AG04450 (cell line): ENCODE measurements around the gene CRYBG3. TPM values are rescaled to one million over a fixed set of nuclear protein-coding genes. Genes with fewer than 3 reads are reported as not detected.

Experiments
- CTCF ChIA-PET: fragments of 300-600, 350-600 bp; formaldehyde crosslinking; extraction: SDS; loops from one replicate; lab custom pipeline; 2022; ENCODE audit warnings: antibody characterized with exemption, inconsistent platforms; lab: Charles Lee
- POLR2A ChIA-PET: fragments of 350-600 bp; formaldehyde crosslinking; extraction: SDS; loops from one replicate; lab custom pipeline; 2021; ENCODE audit warnings: antibody characterized with exemption, inconsistent platforms; lab: Yijun Ruan, JAX
- DNase-seq: peaks from one replicate; pipeline ENCODE4 v3.0.0-alpha.2; 2011; ENCODE audit warnings: low read depth, low spot score
- H3K27ac ChIP-seq: one replicate; pipeline ENCODE4 v1.5.1; 2012; ENCODE audit warnings: low read depth, low read length, control low read depth
- H3K27me3 ChIP-seq: one replicate; pipeline ENCODE4 v1.6.0; 2012; ENCODE audit warnings: low read length; ENCODE audit not compliant: control insufficient read depth, insufficient read depth
- H3K4me3 ChIP-seq: 2 replicates; pipeline ENCODE4 v1.5.1; 2011; ENCODE audit warnings: mild to moderate bottlenecking, low read depth, low read length, control low read depth
- H3K9me3 ChIP-seq: 2 replicates; pipeline ENCODE4 v1.5.1; 2012; ENCODE audit warnings: low read length; ENCODE audit not compliant: control insufficient read depth, insufficient read depth
- CTCF ChIP-seq: IDR thresholded peaks from 2 replicates; pipeline ENCODE4 v1.5.1; 2011; ENCODE audit warnings: low read depth, low read length, control low read depth, inconsistent platforms
- polyA plus RNA-seq: library from polyadenylated mRNA; depleted of rRNA; stranded (reverse); fragments of >200 nt; gene quantifications from 2 replicates; pipeline ENCODE4 v1.2.3, GENCODE V29; 2011

Gene CRYBG3
- polyA plus RNA-seq, 1 experiment: 9.9 TPM

GRCh38 chr3:97916576-97916975, 94.8 kb downstream of the CRYBG3 start:
- Histone ChIP-seq H3K27ac (no peak overlapping the region), H3K9me3 (no peaks in the 10 kb centered on the region), H3K4me3 (no peak overlapping the region), H3K27me3 (no peaks in the 10 kb centered on the region)
- ChIA-PET POLR2A (no interaction called here), CTCF (no interaction called here)
- no peak for DNase-seq
- no peak for TF ChIP-seq CTCF

GRCh38 chr3:97917813-97918536, 96.2 kb downstream of the CRYBG3 start:
- POLR2A ChIA-PET: no interaction called here
- Histone ChIP-seq H3K27me3 (no peaks in the 10 kb centered on the region), H3K27ac (no peak overlapping the region), H3K4me3 (no peak overlapping the region), H3K9me3 (no peaks in the 10 kb centered on the region)
- DNase-seq: peak; percentile 33
- no peak for TF ChIP-seq CTCF
- CTCF ChIA-PET: interaction anchor here (1.0 kb wide), 1 partner anchor 124 kb away, joined by 5 read pairs; no protein-coding TSS in a partner anchor

GRCh38 chr3:97927704-97928103, 105.9 kb downstream of the CRYBG3 start:
- no peak for TF ChIP-seq CTCF
- ChIA-PET CTCF (no interaction called here), POLR2A (no interaction called here)
- Histone ChIP-seq H3K4me3 (no peak overlapping the region), H3K9me3 (no peaks in the 10 kb centered on the region), H3K27me3 (no peaks in the 10 kb centered on the region), H3K27ac (no peak overlapping the region)
- peak; percentile 15 for DNase-seq

GRCh38 chr3:97928986-97929385, 107.2 kb downstream of the CRYBG3 start:
- ChIA-PET POLR2A (no interaction called here), CTCF (interaction anchor here (0.9 kb wide), 1 partner anchor 105 kb away, joined by 3 read pairs; no protein-coding TSS in a partner anchor)
- Histone ChIP-seq H3K9me3 (no peaks in the 10 kb centered on the region), H3K27me3 (no peaks in the 10 kb centered on the region), H3K4me3 (no peak overlapping the region), H3K27ac (no peak overlapping the region)
- no peak for DNase-seq
- no peak for TF ChIP-seq CTCF

GRCh38 chr3:97930018-97930417, 108.2 kb downstream of the CRYBG3 start:
- no peak for TF ChIP-seq CTCF
- Histone ChIP-seq H3K27me3 (no peaks in the 10 kb centered on the region), H3K4me3 (no peak overlapping the region), H3K9me3 (no peaks in the 10 kb centered on the region), H3K27ac (no peak overlapping the region)
- ChIA-PET POLR2A (no interaction called here), CTCF (interaction anchor here (0.9 kb wide), 2 partner anchors 13 to 106 kb away, joined by 3 read pairs; no protein-coding TSS in a partner anchor)
- no peak for DNase-seq
